GDM1 (cell line): Measurements from ENCODE around the gene ZNF428.
"Not testable (repeated sequence)": the region's sequence is repeated elsewhere in the genome, so short reads cannot be mapped to it uniquely, and the experiment has no call there.

Source experiments
- DNase-seq: peaks from one replicate; lab custom pipeline; 2025; lab: John Stamatoyannopoulos, UW

Gene ZNF428

GRCh38 chr19:43616954-43617353 lies 2.5 kb downstream of the ZNF428 start:
- no peak for DNase-seq

DNA sequence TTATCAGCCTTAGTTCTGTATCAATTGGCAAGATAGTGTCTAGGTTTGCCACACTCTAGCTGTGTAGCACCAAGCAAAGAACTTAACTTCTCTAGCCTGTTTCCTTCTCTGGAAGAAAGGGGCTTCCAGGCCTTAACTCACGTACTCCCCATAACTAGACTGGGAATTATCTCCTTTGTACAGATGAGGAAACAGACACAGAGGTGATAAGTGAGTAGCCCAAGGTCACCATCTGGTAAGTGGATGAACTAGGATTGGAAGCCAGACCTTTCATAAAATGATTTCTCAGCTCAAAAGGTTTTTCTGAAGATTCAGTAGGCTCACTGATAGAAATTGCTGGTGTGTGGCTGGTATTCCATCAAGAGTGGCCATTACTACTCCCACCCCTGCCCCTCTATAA lies 3.1 kb downstream of the ZNF428 start:
- no peak for DNase-seq

DNA sequence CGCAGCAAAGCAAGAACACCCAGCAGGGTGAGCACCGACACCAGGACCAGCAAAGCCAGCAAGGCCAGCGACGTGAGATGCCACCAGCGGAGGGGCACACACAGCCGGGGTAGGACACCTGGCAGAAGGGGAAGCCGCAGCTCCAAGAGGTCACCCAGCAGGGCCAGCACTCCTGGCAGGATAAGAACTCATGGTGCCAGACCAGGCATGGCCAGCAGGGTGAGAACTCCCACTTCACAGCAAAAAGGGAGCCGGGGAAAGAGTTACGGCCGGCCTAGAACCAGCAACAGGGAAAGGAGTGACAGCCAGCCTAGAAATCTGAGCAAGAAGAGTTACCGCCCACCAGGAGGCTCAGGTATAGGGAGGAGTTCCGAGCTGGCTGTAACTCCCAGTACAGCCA lies 7.1 kb downstream of the ZNF428 start:
- no peak for DNase-seq

DNA sequence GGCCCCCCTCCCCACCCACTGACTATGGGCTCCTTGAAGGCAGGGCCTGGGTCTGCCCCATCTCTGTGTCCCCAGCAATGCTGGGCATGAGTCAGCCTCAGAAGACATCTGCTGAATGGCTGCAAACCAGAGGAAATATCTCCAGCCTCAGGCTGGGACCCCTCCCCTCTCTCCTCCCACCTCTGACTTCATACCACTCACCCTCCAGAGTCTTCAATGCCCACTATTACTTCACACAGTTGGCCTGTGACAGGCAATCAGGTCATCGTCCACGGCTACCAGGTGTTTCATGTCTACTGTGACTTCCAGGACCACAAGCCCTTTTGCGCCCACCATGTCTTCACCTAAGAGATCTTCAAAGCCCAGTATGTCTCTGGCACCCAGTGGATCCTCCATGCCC lies 7.6 kb downstream of the ZNF428 start, which contains the start of gene SRRM5:
Gene SRRM5 (plus strand): TSS at position 301 of the 400 bp plus-strand sequence. CDS start 34 bp downstream, at position 335.
- DNase-seq: no peak

DNA sequence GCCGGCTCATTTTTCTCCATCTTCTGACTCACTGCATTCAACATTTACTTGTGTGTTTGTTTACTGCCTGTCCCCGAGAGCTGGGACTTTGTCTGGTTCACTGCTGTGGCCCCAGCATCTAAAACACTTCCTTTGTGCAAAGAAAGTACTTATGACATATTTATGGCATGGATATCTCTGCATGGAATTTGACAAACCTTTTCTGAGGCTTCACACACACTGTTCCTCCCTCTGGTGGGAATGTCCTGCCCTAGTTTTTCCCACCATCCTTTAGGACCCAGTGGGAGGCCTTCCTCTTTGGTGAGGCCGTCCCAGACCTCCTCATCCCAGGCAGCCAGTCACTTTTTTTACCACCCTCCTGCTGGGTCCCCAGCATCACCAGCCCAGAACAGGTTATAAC lies 8.9 kb downstream of the ZNF428 start:
- DNase-seq: no peak

DNA sequence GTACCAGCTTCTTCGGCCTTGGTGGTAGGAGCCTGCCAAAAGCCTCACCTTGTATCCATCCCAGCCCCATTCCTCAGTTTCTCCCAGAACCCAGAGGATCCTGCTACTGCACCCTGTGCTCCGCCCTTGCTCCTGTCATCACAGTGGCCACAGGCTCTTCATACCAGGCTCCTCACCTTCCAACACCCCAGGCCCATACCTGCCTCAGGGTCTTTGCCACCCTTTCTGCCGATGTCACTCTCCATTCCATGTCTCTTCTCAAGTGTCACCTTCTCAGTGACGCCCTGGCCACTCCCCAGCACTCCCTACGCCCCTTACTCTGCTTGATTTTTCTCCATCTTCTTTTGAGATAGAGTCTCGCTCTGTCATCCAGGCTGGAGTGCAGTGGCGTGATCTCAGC lies 9.6 kb downstream of the ZNF428 start:
- DNase-seq: no peak

- no peak for DNase-seq
These were observed 11.9 kb downstream of the ZNF428 start for GRCh38 chr19:43607238-43608205.

- no peak for DNase-seq
These were observed 12.7 kb downstream of the ZNF428 start for GRCh38 chr19:43606569-43607229.

DNA sequence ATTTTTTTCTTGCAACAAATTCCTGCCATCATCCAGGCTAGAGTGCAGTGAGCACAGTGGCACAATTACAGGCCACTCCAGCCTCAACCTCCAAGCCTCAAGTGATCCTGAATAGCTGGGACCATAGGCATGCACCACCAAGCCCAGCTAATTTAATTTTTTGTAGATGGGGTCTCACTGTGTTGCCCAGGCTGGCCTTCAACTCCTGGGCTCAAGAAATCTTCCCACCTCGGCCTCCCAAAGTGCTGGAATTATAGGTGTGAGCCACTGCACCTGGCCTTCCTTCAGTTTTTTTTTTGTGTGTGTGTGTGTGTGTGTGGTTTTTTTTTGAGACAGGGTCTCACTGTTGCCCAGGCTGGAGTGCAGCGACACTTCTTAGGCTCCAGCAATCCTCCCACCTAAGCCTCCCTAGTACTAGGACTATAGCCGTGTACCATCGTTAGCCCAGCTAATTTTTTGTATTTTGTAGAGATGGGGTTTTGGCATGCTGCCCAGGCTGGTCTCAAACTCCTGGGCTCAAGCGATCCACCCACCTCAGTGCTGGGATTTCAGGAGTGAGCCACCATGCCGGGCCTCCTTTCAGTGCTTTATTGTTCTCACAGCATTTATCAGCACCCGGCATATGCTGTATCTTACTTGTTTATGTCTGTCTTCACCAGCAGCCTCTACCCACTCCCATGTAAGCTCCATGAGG lies 13.4 kb downstream of the ZNF428 start:
- no peak for DNase-seq

GRCh38 chr19:43600326-43600725 lies 19.1 kb downstream of the ZNF428 start:
- DNase-seq: not testable (repeated sequence)

- no peak for DNase-seq
These were observed 19.7 kb downstream of the ZNF428 start for GRCh38 chr19:43599635-43600295.

GRCh38 chr19:43598445-43599240 lies 20.8 kb downstream of the ZNF428 start:
- no peak for DNase-seq

GRCh38 chr19:43597876-43598275 lies 21.6 kb downstream of the ZNF428 start:
- DNase-seq: no peak

- no peak for DNase-seq
These were observed 22.5 kb downstream of the ZNF428 start for GRCh38 chr19:43596842-43597461.

DNA sequence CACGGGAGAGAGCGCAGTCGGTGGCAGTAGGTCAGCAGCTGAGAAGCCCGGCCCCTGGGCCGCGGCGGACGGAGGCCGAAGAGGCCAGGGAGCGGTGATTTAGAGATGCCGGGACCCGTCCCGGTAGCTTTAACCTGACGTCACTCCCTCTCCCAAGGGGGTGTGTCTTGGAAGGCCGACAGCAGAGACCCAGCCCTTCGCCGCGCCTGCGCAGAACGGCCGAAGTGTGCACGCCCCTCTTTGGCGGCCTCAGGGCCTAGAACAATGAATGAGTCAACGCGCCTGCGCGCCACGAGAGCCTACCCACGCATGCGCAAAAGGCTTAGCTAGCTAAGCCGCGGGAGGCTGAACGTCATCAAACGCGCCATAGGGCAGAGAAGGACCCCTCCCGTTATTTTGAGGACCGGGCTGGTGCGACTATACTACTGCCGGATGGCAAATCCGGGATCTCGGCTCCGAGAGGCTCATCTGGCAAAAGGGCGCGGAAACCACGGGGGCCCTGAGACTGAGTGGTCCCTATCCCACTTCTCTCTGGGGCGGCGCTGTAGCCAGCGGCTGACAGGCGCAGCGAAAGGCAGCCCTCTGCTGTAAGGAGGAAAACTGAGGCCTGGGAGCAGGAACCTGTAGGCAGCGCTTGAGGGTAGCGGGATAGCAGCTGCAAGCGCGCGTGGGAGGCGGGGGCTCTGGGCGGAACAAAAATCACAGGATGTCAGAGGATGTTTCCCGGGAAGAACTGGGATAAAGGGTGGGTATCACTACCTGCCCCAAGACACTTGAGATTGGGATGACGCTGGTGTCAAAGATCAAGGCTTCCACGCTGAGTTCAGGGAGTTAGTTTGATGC lies 23.2 kb downstream of the ZNF428 start, which contains the start of the genes IRGQ and ZNF576:
Gene IRGQ (minus strand): TSS at position 136 of the 843 bp plus-strand sequence. CDS start 796 bp downstream, outside the sequence.
Gene ZNF576 (plus strand): TSS at position 597 of the 843 bp plus-strand sequence. CDS start 514 bp downstream, outside the sequence.
- peak; percentile 99 for DNase-seq

- DNase-seq: no peak
These were observed 23.8 kb downstream of the ZNF428 start for GRCh38 chr19:43595605-43595998.

GRCh38 chr19:43594710-43595604 lies 24.5 kb downstream of the ZNF428 start:
- peak; percentile 71 for DNase-seq

- DNase-seq: no peak
These were observed 25.2 kb downstream of the ZNF428 start for GRCh38 chr19:43594081-43594697.
